Measurements from ENCODE around the gene FAM120A. TPM values are rescaled to one million over a fixed set of nuclear protein-coding genes. Genes with fewer than 3 reads are reported as not detected.

Gene FAM120A
- total and polyA plus RNA-seq, 2 donors (not counting 1 experiment from before 2014, with no cell fraction given) = 85.8 to 136 TPM

GRCh38 chr9:93492327-93492726 is 40.8 kb downstream of the FAM120A start:
- no peak for TF ChIP-seq CTCF (conservative IDR thresholded peaks at IDR 0.05 in 1 of 2, IDR thresholded peaks at IDR 0.05 in 1 of 2; ENCODE audit: low read depth in 1 of 2, low read length in 2 of 2)
- H3K4me3 ChIP-seq (replicated peaks in 1 of 4; ENCODE audit: control extremely low read depth in 1 of 4, insufficient read depth in 1 of 4, low read depth in 3 of 4, low read length in 4 of 4) = no peak overlapping the region
- H4K20me1 ChIP-seq (ENCODE audit: control insufficient read depth, extremely low read depth, insufficient read depth, low read length) = no peaks in the 10 kb centered on the region
- peaks cover 1% of the 10 kb centered on the region for H3K36me3 ChIP-seq (ENCODE audit: control insufficient read depth, insufficient read depth, low read length)
- no peak for DNase-seq (ENCODE audit: low read depth in 2 of 2)
- H3K9me3 ChIP-seq (ENCODE audit: control insufficient read depth, insufficient read depth, low read depth, low read length) = no peaks in the 10 kb centered on the region
- H2AFZ ChIP-seq (ENCODE audit: low read length) = no peak overlapping the region
- H3K4me1 ChIP-seq (ENCODE audit: control insufficient read depth, extremely low read depth, insufficient read depth, low read length) = no peaks in the 10 kb centered on the region
- no peaks in the 10 kb centered on the region for H3K27me3 ChIP-seq (ENCODE audit: control insufficient read depth, insufficient read depth, low read length)
- no peak overlapping the region for H3K9ac ChIP-seq (ENCODE audit: insufficient read depth, low read length)
- peaks cover 39% of the 10 kb centered on the region for H3K79me2 ChIP-seq (ENCODE audit: control insufficient read depth, insufficient read depth, low read length)
- H3K4me2 ChIP-seq (ENCODE audit: extremely low read depth, insufficient read depth, low read length) = no peak overlapping the region
- H3K27ac ChIP-seq (ENCODE audit: insufficient read depth, low read length) = no peak overlapping the region

GRCh38 chr9:93493949-93494348 is 42.5 kb downstream of the FAM120A start:
- peaks cover 4% of the 10 kb centered on the region for H3K36me3 ChIP-seq (ENCODE audit: control insufficient read depth, insufficient read depth, low read length)
- peaks cover 39% of the 10 kb centered on the region for H3K79me2 ChIP-seq (ENCODE audit: control insufficient read depth, insufficient read depth, low read length)
- no peak for DNase-seq (ENCODE audit: low read depth in 2 of 2)
- no peaks in the 10 kb centered on the region for H3K27me3 ChIP-seq (ENCODE audit: control insufficient read depth, insufficient read depth, low read length)
- TF ChIP-seq CTCF (conservative IDR thresholded peaks at IDR 0.05 in 1 of 2, IDR thresholded peaks at IDR 0.05 in 1 of 2; ENCODE audit: low read depth in 1 of 2, low read length in 2 of 2) = no peak
- TF ChIP-seq EZH2 (IDR thresholded peaks at IDR 0.05; ENCODE audit: low read length, missing control alignments) = no peak
- no peak overlapping the region for H3K4me2 ChIP-seq (ENCODE audit: extremely low read depth, insufficient read depth, low read length)
- no peaks in the 10 kb centered on the region for H3K4me1 ChIP-seq (ENCODE audit: control insufficient read depth, extremely low read depth, insufficient read depth, low read length)
- no peaks in the 10 kb centered on the region for H4K20me1 ChIP-seq (ENCODE audit: control insufficient read depth, extremely low read depth, insufficient read depth, low read length)
- H3K4me3 ChIP-seq (replicated peaks in 1 of 4; ENCODE audit: control extremely low read depth in 1 of 4, insufficient read depth in 1 of 4, low read depth in 3 of 4, low read length in 4 of 4) = no peak overlapping the region
- H3K27ac ChIP-seq (ENCODE audit: insufficient read depth, low read length) = no peak overlapping the region
- H2AFZ ChIP-seq (ENCODE audit: low read length) = no peak overlapping the region
- no peaks in the 10 kb centered on the region for H3K9me3 ChIP-seq (ENCODE audit: control insufficient read depth, insufficient read depth, low read depth, low read length)
- H3K9ac ChIP-seq (ENCODE audit: insufficient read depth, low read length) = no peak overlapping the region

- no peak for DNase-seq (ENCODE audit: low read depth in 2 of 2)
- Histone ChIP-seq H2AFZ (ENCODE audit: low read length) (no peak overlapping the region), H3K36me3 (ENCODE audit: control insufficient read depth, insufficient read depth, low read length) (peaks cover 9% of the 10 kb centered on the region), H3K4me3 (replicated peaks in 1 of 4; ENCODE audit: control extremely low read depth in 1 of 4, insufficient read depth in 1 of 4, low read depth in 3 of 4, low read length in 4 of 4) (no peak overlapping the region), H3K27me3 (ENCODE audit: control insufficient read depth, insufficient read depth, low read length) (no peaks in the 10 kb centered on the region), H3K79me2 (ENCODE audit: control insufficient read depth, insufficient read depth, low read length) (peaks cover 36% of the 10 kb centered on the region), H3K4me1 (ENCODE audit: control insufficient read depth, extremely low read depth, insufficient read depth, low read length) (no peaks in the 10 kb centered on the region), H3K4me2 (ENCODE audit: extremely low read depth, insufficient read depth, low read length) (no peak overlapping the region), H3K9me3 (ENCODE audit: control insufficient read depth, insufficient read depth, low read depth, low read length) (no peaks in the 10 kb centered on the region), H4K20me1 (ENCODE audit: control insufficient read depth, extremely low read depth, insufficient read depth, low read length) (no peaks in the 10 kb centered on the region), H3K9ac (ENCODE audit: insufficient read depth, low read length) (no peak overlapping the region), H3K27ac (ENCODE audit: insufficient read depth, low read length) (no peak overlapping the region)
- TF ChIP-seq EZH2 (IDR thresholded peaks at IDR 0.05; ENCODE audit: low read length, missing control alignments) (no peak), CTCF (conservative IDR thresholded peaks at IDR 0.05 in 1 of 2, IDR thresholded peaks at IDR 0.05 in 1 of 2; ENCODE audit: low read depth in 1 of 2, low read length in 2 of 2) (no peak)
These were observed 44.8 kb downstream of the FAM120A start for GRCh38 chr9:93496285-93496684.

Data from fibroblast of lung (primary cell).